GM23338 (cell line): ENCODE results near the gene MEGF6. TPM values are rescaled to one million over a fixed set of nuclear protein-coding genes. Genes with fewer than 3 reads are reported as not detected.

Experiments used
- ATAC-seq: fragments of 200-7000 bp; cut with Tn5 transposase; 3 replicates; pipeline ENCODE4 v1.9.1; 2020
- DNase-seq: peaks from one replicate; pipeline ENCODE4 v3.0.0-alpha.2; 2015; ENCODE audit warnings: low spot score
- H2AFZ ChIP-seq: fragments of 200-600 bp; sonication (generic); 2 replicates; pipeline ENCODE4 v1.8.0; 2016; ENCODE audit warnings: antibody characterized with exemption, mild to moderate bottlenecking, moderate library complexity
- H3F3A ChIP-seq: fragments of 200-600 bp; sonication (generic); replicated peaks from 2 replicates; pipeline ENCODE4 v1.8.0; 2017; ENCODE audit warnings: antibody characterized with exemption, mixed run types, low read depth
- H3K27ac ChIP-seq: fragments of 200-600 bp; sonication (generic); 2 replicates; pipeline ENCODE4 v1.6.1; 2016; ENCODE audit warnings: low read depth
- H3K27me3 ChIP-seq: fragments of 200-600 bp; sonication (generic); 2 replicates; pipeline ENCODE4 v1.8.0; 2016; ENCODE audit warnings: mild to moderate bottlenecking, mixed run types, moderate library complexity; ENCODE audit not compliant: insufficient read depth
- H3K36me3 ChIP-seq: fragments of 200-600 bp; sonication (generic); 2 replicates; pipeline ENCODE4 v1.8.0; 2016; ENCODE audit warnings: mild to moderate bottlenecking; ENCODE audit not compliant: insufficient read depth
- H3K4me1 ChIP-seq: fragments of 200-600 bp; sonication (generic); 2 replicates; pipeline ENCODE4 v1.8.0; 2016; ENCODE audit warnings: mild to moderate bottlenecking, moderate library complexity; ENCODE audit not compliant: insufficient read depth
- H3K4me2 ChIP-seq: fragments of 200-600 bp; sonication (generic); 2 replicates; pipeline ENCODE4 v1.7.1; 2017; ENCODE audit warnings: mixed run types
- H3K4me3 ChIP-seq: fragments of 200-600 bp; sonication (generic); 2 replicates; pipeline ENCODE4 v1.6.1; 2016; ENCODE audit warnings: mixed run types
- H3K79me2 ChIP-seq: fragments of 200-600 bp; sonication (generic); replicated peaks from 2 replicates; pipeline ENCODE4 v1.8.0; 2017; ENCODE audit warnings: mild to moderate bottlenecking; ENCODE audit not compliant: insufficient read depth
- H3K9me2 ChIP-seq: fragments of 200-600 bp; sonication (generic); 2 replicates; pipeline ENCODE4 v1.8.0; 2017; ENCODE audit not compliant: insufficient read depth
- H4K20me1 ChIP-seq: fragments of 200-600 bp; sonication (generic); replicated peaks from 2 replicates; pipeline ENCODE4 v1.8.0; 2017; ENCODE audit warnings: mild to moderate bottlenecking; ENCODE audit not compliant: insufficient read depth
- H3K27ac Mint-ChIP-seq: 2 replicates; pipeline ENCODE4 v1.8.0; 2020; ENCODE audit warnings: inconsistent platforms, mild to moderate bottlenecking, moderate library complexity, mixed read lengths
- H3K27me3 Mint-ChIP-seq: 3 replicates; pipeline ENCODE4 v1.8.0; 2022; ENCODE audit warnings: low read depth, mild to moderate bottlenecking, moderate library complexity, mixed read lengths, inconsistent platforms; ENCODE audit not compliant: insufficient read depth, poor library complexity
- H3K36me3 Mint-ChIP-seq: 3 replicates; pipeline ENCODE4 v1.8.0; 2021; ENCODE audit warnings: low read depth, mild to moderate bottlenecking, inconsistent platforms, moderate library complexity, mixed read lengths
- H3K4me1 Mint-ChIP-seq: 3 replicates; pipeline ENCODE4 v1.8.0; 2020; ENCODE audit warnings: mild to moderate bottlenecking, inconsistent platforms, mixed read lengths
- H3K4me3 Mint-ChIP-seq: 3 replicates; pipeline ENCODE4 v1.8.0; 2021; ENCODE audit warnings: moderate library complexity, mild to moderate bottlenecking, inconsistent platforms, mixed read lengths
- H3K9me3 Mint-ChIP-seq: 3 replicates; pipeline ENCODE4 v1.8.0; 2020; ENCODE audit warnings: moderate library complexity, mild to moderate bottlenecking, inconsistent platforms, mixed read lengths
- ETS1 ChIP-seq: IDR thresholded peaks from 2 replicates; pipeline ENCODE4 v1.6.1; 2016; ENCODE audit warnings: antibody characterized with exemption
- EZH2 ChIP-seq: fragments of 200-600 bp; sonication (generic); IDR thresholded peaks from one replicate; pipeline ENCODE4 v1.8.0; 2017; ENCODE audit warnings: antibody characterized with exemption, mild to moderate bottlenecking, low read depth; ENCODE audit not compliant: unreplicated experiment
- EZH2phosphoT487 ChIP-seq: fragments of 200-600 bp; sonication (generic); IDR thresholded peaks from one replicate; pipeline ENCODE4 v1.8.1; 2018; ENCODE audit warnings: antibody characterized with exemption; ENCODE audit not compliant: unreplicated experiment
- POLR2AphosphoS5 ChIP-seq: IDR thresholded peaks from 2 replicates; pipeline ENCODE4 v1.6.1; 2016; ENCODE audit warnings: antibody characterized with exemption, low read depth
- REST ChIP-seq: IDR thresholded peaks from one replicate; pipeline ENCODE4 v1.6.1; 2018; ENCODE audit warnings: antibody characterized with exemption; ENCODE audit not compliant: unreplicated experiment
- STAT1 ChIP-seq: IDR thresholded peaks from one replicate; pipeline ENCODE4 v1.6.1; 2016; ENCODE audit warnings: antibody characterized with exemption; ENCODE audit not compliant: unreplicated experiment
- ZNF114 ChIP-seq: fragments of 250-450 bp; sonication (Bioruptor Pico); IDR thresholded peaks from 2 replicates; pipeline ENCODE4 v1.5.0; 2020; ENCODE audit warnings: mild to moderate bottlenecking, moderate library complexity
- ZNF331 ChIP-seq: fragments of 250-450 bp; sonication (Bioruptor Pico); IDR thresholded peaks from 2 replicates; pipeline ENCODE4 v1.5.0; 2020; ENCODE audit warnings: low read depth, mild to moderate bottlenecking, moderate library complexity
- ZNF462 ChIP-seq: fragments of 250-450 bp; sonication (Bioruptor Pico); IDR thresholded peaks from 2 replicates; pipeline ENCODE4 v1.5.0; 2020; ENCODE audit warnings: mild to moderate bottlenecking, moderate library complexity
- polyA plus RNA-seq: library from polyadenylated mRNA; unstranded; fragments of >200 nt; fragmentation: Nextera tagmentation; extraction: Ambion mirVana; gene quantifications from 2 replicates; pipeline ENCODE4 v1.2.1, GENCODE V29; 2016
- total RNA-seq: library from RNA; depleted of rRNA; stranded (reverse); fragments of >200 nt; shearing (Covaris generic); gene quantifications from 2 replicates; pipeline ENCODE4 v1.2.3, GENCODE V29; 2014

Gene MEGF6
- total and polyA plus RNA-seq, 2 experiments from 2014 or later, result 4.0 to 21.4 TPM

DNA sequence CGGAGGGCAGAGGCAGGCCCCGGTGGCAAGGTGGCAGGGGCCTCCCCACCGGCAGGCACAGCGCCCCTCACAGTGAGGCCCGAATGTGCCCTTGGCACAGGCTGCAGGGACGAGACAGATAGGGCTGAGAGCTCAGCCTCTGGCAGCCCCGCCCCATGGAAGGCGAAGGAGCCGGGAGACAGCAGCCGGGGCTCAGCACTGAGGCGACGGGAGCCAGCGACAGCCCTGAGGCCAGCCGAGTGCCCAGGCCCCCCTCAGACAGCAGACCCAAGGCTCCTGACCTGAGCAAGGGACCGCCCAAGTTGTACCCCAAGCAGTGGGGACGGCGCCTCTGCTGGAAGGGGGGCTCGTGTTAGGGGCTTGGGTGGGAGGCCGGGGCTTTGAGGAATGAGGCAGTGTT is 113.8 kb downstream of the MEGF6 start:
- no peak for TF ChIP-seq ETS1
- no peak for TF ChIP-seq ZNF331
- TF ChIP-seq ZNF462 (CRISPR knock-in tag), result no peak
- no peak for TF ChIP-seq REST
- TF ChIP-seq EZH2, result no peak
- no peak for TF ChIP-seq EZH2phosphoT487
- no peak for TF ChIP-seq STAT1
- no peak for TF ChIP-seq ZNF114
- TF ChIP-seq POLR2AphosphoS5, result no peak
- DNase-seq, result no peak
- Histone ChIP-seq H2AFZ (no peak overlapping the region), H3K4me3 (no peak overlapping the region), H3K4me2 (no peak overlapping the region), H3K27ac (no peak overlapping the region), H3K9me2 (no peaks in the 10 kb centered on the region), H3K36me3 (no peaks in the 10 kb centered on the region), H4K20me1 (no peaks in the 10 kb centered on the region; the same call in 1 of the 2 replicates), H3K27me3 (no peaks in the 10 kb centered on the region), H3F3A (no peaks in the 10 kb centered on the region), H3K79me2 (no peaks in the 10 kb centered on the region), H3K4me1 (no peaks in the 10 kb centered on the region)
- no peaks in the 10 kb centered on the region for H3K4me1 Mint-ChIP-seq
- H3K9me3 Mint-ChIP-seq, result no peaks in the 10 kb centered on the region
- H3K36me3 Mint-ChIP-seq, result no peaks in the 10 kb centered on the region
- no peak overlapping the region for H3K27ac Mint-ChIP-seq
- no peak overlapping the region for H3K4me3 Mint-ChIP-seq
- H3K27me3 Mint-ChIP-seq, result no peaks in the 10 kb centered on the region
- ATAC-seq, result no peak
